K562 (cell line): ENCODE measurements around the gene SMCHD1. TPM values are rescaled to one million over a fixed set of nuclear protein-coding genes. Genes with fewer than 3 reads are reported as not detected.

ENCODE experiments used
- CREBBP ChIP-seq: IDR thresholded peaks from one replicate; pipeline ENCODE4 v1.6.1; 2012; ENCODE audit warnings: low read depth, mild to moderate bottlenecking, control low read depth, inconsistent platforms, low read length
- ERF ChIP-seq: fragments of 450-650 bp; formaldehyde crosslinking; IDR thresholded peaks from 2 replicates; pipeline ENCODE4 v1.4.0; 2020; ENCODE audit warnings: mild to moderate bottlenecking, mixed read lengths
- GTF2F1 ChIP-seq: IDR thresholded peaks from 2 replicates; pipeline ENCODE4 v1.6.1; 2011; ENCODE audit warnings: low read depth, low read length, improper control_type of control experiment
- L3MBTL2 ChIP-seq: fragments of 450-650 bp; IDR thresholded peaks from 2 replicates; pipeline ENCODE4 v1.6.1; 2016; ENCODE audit warnings: mild to moderate bottlenecking, moderate library complexity
- MCM5 ChIP-seq: fragments of 450-650 bp; IDR thresholded peaks from 2 replicates; pipeline ENCODE4 v1.6.1; 2016; ENCODE audit warnings: low read depth
- NFRKB ChIP-seq: fragments of 450-650 bp; IDR thresholded peaks from 2 replicates; pipeline ENCODE4 v1.6.1; 2016; ENCODE audit warnings: low read depth
- NUFIP1 ChIP-seq: fragments of 450-650 bp; IDR thresholded peaks from 2 replicates; pipeline ENCODE4 v1.6.1; 2018; ENCODE audit not compliant: partially characterized antibody
- PHB ChIP-seq: fragments of 250-450 bp; sonication (Bioruptor Pico); IDR thresholded peaks from 2 replicates; pipeline ENCODE4 v1.5.0; 2021
- PHB2 ChIP-seq: fragments of 450-650 bp; IDR thresholded peaks from 2 replicates; pipeline ENCODE4 v1.6.1; 2017; ENCODE audit warnings: low read depth
- PHF8 ChIP-seq: fragments of 200-600 bp; sonication (generic); IDR thresholded peaks from 2 replicates; pipeline ENCODE4 v1.6.1; 2012; ENCODE audit warnings: mixed run types, mild to moderate bottlenecking, inconsistent platforms, low read length, moderate library complexity, borderline replicate concordance
- POLR2H ChIP-seq: IDR thresholded peaks from 2 replicates; pipeline ENCODE4 v1.6.1; 2016; ENCODE audit warnings: missing genetic modification characterization, low read depth, mild to moderate bottlenecking, control low read depth, missing compliant biosample characterization, moderate library complexity
- PPARD ChIP-seq: fragments of 250-450 bp; sonication (Bioruptor Pico); IDR thresholded peaks from 2 replicates; pipeline ENCODE4 v1.8.0; 2022; ENCODE audit warnings: inconsistent platforms, mild to moderate bottlenecking, moderate library complexity
- RBM14 ChIP-seq: fragments of 200-400 bp; formaldehyde crosslinking; IDR thresholded peaks from 2 replicates; pipeline ENCODE4 v1.6.1; 2018; ENCODE audit warnings: low read depth, mild to moderate bottlenecking, low read length, moderate library complexity, borderline replicate concordance; ENCODE audit not compliant: insufficient read depth
- SREBF1 ChIP-seq: fragments of 150-350 bp; IDR thresholded peaks from 2 replicates; pipeline ENCODE4 v1.6.1; 2014; ENCODE audit warnings: antibody characterized with exemption, low read depth, low read length, borderline replicate concordance
- ZEB2 ChIP-seq: fragments of 450-650 bp; IDR thresholded peaks from 2 replicates; pipeline ENCODE4 v1.6.1; 2016
- ZNF324 ChIP-seq: fragments of 250-450 bp; sonication (Bioruptor Pico); IDR thresholded peaks from 2 replicates; pipeline ENCODE4 v1.4.0; 2020; ENCODE audit warnings: mild to moderate bottlenecking
- ZNF436 ChIP-seq: fragments of 250-450, 450-650 bp; sonication (Bioruptor Pico); formaldehyde crosslinking; IDR thresholded peaks from 2 replicates; pipeline ENCODE4 v1.7.0; 2020; ENCODE audit warnings: mild to moderate bottlenecking
- polyA plus RNA-seq, 8 experiments: library from polyadenylated mRNA; depleted of rRNA in 4 of 8; stranded (reverse) in 5 of 8; unstranded in 3 of 8; fragments of >200 nt; fragmentation: Nextera tagmentation in 2 of 8; fragmentation: Illumina TruSeq in 1 of 8; extraction: Ambion mirVana in 2 of 8; extraction: Trizol in 1 of 8; gene quantifications; 2 replicates each; pipeline versions ENCODE4 v1.2.1 to v1.2.3, GENCODE V29; 2011 to 2014; ENCODE audit warnings: inconsistent platforms in 1 of 8, missing spikeins in 1 of 8
- total RNA-seq, 7 experiments: library from RNA; depleted of rRNA in 6 of 7; stranded (reverse); fragments of >200 nt in 6 of 7; fragmentation: Illumina TruSeq in 2 of 7; extraction: Trizol in 2 of 7; gene quantifications; 2 replicates each; pipeline versions ENCODE4 v1.2.1 to v1.2.3, GENCODE V29; 2011 to 2021; ENCODE audit warnings: low replicate concordance in 1 of 7
- TF ChIP-seq, protein P1 (sequence below): fragments of 250-450 bp; sonication (Bioruptor Pico); IDR thresholded peaks from 2 replicates; pipeline ENCODE4 v1.4.0; 2020; ENCODE audit warnings: mild to moderate bottlenecking, moderate library complexity
- TF ChIP-seq, protein P2 (sequence below): fragments of 450-650 bp; IDR thresholded peaks from 2 replicates; pipeline ENCODE4 v1.7.1; 2018; ENCODE audit warnings: mild to moderate bottlenecking, low read depth; ENCODE audit not compliant: partially characterized antibody
- TF ChIP-seq, protein P3 (sequence below), 2 experiments: fragments of 450-650 bp; IDR thresholded peaks; 2 replicates each; pipeline ENCODE4 v1.6.1; 2016
- TF ChIP-seq, protein P4 (sequence below): sonication (generic); formaldehyde crosslinking; IDR thresholded peaks from 2 replicates; pipeline ENCODE4 v1.8.0; 2022; ENCODE audit warnings: mild to moderate bottlenecking, low read depth, missing genetic modification reagents

SMCHD1 gene
- total and polyA plus RNA-seq, 9 of the 15 experiments (the other 6 are each of a cell fraction or from before 2014, with no cell fraction given) = 6.3 to 144 (median 72.7) TPM

DNA sequence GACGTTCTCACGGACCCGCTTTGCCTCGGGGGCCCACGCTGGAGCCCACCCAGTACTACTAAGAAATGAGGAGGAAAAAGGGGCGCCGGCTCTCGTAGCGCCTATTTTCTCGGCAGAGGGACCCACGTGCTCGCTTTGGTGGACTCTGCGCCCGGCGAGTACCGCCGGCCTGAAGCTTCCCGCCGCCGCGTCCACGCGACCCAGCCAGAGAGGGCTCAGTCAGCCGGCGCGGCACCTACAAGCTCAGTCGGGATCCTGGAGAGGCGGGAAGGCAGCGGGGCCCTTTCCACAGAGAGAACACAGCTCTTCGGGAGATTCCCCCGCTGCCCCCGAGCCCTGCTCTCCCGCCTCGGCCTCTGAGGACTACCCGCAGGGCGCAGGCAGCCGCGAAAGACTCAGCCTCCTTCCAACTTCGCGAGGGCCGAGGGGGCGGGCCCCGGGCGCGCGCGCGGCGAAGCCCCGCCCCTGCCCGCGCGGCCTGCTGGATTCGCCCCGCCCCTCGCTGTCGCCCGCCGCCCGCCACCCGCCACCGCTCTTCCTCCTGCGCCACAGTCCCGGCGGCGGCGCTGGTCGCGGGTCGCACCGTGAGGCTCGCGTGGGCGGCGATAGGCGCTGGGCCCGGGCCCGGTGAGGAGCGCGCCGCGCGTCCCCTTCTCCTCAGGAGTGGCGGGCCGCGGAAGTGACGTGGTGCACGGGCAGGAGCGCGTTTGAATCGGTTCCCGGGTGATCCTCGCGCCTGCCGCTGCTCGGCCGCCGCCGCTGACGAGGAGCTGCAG, at the start of gene SMCHD1 (continued):
- TF ChIP-seq, protein P1, sequence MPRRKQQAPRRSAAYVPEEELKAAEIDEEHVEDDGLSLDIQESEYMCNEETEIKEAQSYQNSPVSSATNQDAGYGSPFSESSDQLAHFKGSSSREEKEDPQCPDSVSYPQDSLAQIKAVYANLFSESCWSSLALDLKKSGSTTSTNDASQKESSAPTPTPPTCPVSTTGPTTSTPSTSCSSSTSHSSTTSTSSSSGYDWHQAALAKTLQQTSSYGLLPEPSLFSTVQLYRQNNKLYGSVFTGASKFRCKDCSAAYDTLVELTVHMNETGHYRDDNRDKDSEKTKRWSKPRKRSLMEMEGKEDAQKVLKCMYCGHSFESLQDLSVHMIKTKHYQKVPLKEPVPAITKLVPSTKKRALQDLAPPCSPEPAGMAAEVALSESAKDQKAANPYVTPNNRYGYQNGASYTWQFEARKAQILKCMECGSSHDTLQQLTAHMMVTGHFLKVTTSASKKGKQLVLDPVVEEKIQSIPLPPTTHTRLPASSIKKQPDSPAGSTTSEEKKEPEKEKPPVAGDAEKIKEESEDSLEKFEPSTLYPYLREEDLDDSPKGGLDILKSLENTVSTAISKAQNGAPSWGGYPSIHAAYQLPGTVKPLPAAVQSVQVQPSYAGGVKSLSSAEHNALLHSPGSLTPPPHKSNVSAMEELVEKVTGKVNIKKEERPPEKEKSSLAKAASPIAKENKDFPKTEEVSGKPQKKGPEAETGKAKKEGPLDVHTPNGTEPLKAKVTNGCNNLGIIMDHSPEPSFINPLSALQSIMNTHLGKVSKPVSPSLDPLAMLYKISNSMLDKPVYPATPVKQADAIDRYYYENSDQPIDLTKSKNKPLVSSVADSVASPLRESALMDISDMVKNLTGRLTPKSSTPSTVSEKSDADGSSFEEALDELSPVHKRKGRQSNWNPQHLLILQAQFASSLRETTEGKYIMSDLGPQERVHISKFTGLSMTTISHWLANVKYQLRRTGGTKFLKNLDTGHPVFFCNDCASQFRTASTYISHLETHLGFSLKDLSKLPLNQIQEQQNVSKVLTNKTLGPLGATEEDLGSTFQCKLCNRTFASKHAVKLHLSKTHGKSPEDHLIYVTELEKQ (CRISPR knock-in tag) = no peak
- TF ChIP-seq NUFIP1 (no peak), PHB (CRISPR knock-in tag) (no peak), GTF2F1 (peak; percentile 66), NFRKB (no peak), CREBBP (no peak), PHF8 (peak; percentile 97), L3MBTL2 (peak; percentile 96), ZNF436 (CRISPR knock-in tag) (no peak), PHB2 (no peak), ZEB2 (no peak), PPARD (CRISPR knock-in tag) (no peak), ERF (CRISPR knock-in tag) (peak; percentile 80; the same call in 1 of the 2 replicates), MCM5 (no peak), RBM14 (no peak), POLR2H (tag) (peak; percentile 92), SREBF1 (no peak), ZNF324 (CRISPR knock-in tag) (no peak)
- TF ChIP-seq, protein P2, sequence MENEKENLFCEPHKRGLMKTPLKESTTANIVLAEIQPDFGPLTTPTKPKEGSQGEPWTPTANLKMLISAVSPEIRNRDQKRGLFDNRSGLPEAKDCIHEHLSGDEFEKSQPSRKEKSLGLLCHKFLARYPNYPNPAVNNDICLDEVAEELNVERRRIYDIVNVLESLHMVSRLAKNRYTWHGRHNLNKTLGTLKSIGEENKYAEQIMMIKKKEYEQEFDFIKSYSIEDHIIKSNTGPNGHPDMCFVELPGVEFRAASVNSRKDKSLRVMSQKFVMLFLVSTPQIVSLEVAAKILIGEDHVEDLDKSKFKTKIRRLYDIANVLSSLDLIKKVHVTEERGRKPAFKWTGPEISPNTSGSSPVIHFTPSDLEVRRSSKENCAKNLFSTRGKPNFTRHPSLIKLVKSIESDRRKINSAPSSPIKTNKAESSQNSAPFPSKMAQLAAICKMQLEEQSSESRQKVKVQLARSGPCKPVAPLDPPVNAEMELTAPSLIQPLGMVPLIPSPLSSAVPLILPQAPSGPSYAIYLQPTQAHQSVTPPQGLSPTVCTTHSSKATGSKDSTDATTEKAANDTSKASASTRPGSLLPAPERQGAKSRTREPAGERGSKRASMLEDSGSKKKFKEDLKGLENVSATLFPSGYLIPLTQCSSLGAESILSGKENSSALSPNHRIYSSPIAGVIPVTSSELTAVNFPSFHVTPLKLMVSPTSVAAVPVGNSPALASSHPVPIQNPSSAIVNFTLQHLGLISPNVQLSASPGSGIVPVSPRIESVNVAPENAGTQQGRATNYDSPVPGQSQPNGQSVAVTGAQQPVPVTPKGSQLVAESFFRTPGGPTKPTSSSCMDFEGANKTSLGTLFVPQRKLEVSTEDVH = peak; percentile 72
- TF ChIP-seq, protein P3, sequence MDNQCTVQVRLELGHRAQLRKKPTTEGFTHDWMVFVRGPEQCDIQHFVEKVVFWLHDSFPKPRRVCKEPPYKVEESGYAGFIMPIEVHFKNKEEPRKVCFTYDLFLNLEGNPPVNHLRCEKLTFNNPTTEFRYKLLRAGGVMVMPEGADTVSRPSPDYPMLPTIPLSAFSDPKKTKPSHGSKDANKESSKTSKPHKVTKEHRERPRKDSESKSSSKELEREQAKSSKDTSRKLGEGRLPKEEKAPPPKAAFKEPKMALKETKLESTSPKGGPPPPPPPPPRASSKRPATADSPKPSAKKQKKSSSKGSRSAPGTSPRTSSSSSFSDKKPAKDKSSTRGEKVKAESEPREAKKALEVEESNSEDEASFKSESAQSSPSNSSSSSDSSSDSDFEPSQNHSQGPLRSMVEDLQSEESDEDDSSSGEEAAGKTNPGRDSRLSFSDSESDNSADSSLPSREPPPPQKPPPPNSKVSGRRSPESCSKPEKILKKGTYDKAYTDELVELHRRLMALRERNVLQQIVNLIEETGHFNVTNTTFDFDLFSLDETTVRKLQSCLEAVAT (IDR thresholded peaks at IDR 0.05) = peak in 1 of 2 experiments; percentile 47; a peak in 1 of 4 replicates
- TF ChIP-seq, protein P4, sequence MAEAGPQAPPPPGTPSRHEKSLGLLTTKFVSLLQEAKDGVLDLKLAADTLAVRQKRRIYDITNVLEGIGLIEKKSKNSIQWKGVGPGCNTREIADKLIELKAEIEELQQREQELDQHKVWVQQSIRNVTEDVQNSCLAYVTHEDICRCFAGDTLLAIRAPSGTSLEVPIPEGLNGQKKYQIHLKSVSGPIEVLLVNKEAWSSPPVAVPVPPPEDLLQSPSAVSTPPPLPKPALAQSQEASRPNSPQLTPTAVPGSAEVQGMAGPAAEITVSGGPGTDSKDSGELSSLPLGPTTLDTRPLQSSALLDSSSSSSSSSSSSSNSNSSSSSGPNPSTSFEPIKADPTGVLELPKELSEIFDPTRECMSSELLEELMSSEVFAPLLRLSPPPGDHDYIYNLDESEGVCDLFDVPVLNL (CRISPR knock-in tag) = peak; percentile 84
